Type B pancreatic cell (in vitro differentiated cells): ENCODE data around the gene BSCL2. TPM values are rescaled to one million over a fixed set of nuclear protein-coding genes. Genes with fewer than 3 reads are reported as not detected.

Source experiments
- DNase-seq: peaks from one replicate; pipeline ENCODE4 v3.0.0; 2021; ENCODE audit warnings: mixed read lengths; ENCODE audit not compliant: unreplicated experiment; ENCODE audit errors: extremely low spot score
- H3K27ac Mint-ChIP-seq: 2 replicates; pipeline ENCODE4 v1.8.0; 2021; ENCODE audit warnings: mild to moderate bottlenecking, mixed read lengths
- H3K27me3 Mint-ChIP-seq: 2 replicates; pipeline ENCODE4 v1.8.0; 2021; ENCODE audit warnings: mixed read lengths
- H3K36me3 Mint-ChIP-seq: 2 replicates; pipeline ENCODE4 v1.8.0; 2021; ENCODE audit warnings: mixed read lengths
- H3K4me1 Mint-ChIP-seq: one replicate; pipeline ENCODE4 v1.8.0; 2021; ENCODE audit warnings: mixed read lengths; ENCODE audit not compliant: unreplicated experiment
- H3K4me3 Mint-ChIP-seq: 2 replicates; pipeline ENCODE4 v1.8.0; 2021; ENCODE audit warnings: mild to moderate bottlenecking, mixed read lengths
- H3K9me3 Mint-ChIP-seq: 2 replicates; pipeline ENCODE4 v1.8.0; 2021; ENCODE audit warnings: mixed read lengths
- CTCF ChIP-seq: fragments of 200-600 bp; sonication (generic); conservative IDR thresholded peaks from 2 replicates; pipeline ENCODE4 v1.5.0; 2021; ENCODE audit warnings: antibody characterized with exemption, mild to moderate bottlenecking
- total RNA-seq: library from RNA; stranded (reverse); gene quantifications from 2 replicates; pipeline ENCODE4 v1.2.1, GENCODE V29; 2021; ENCODE audit warnings: low replicate concordance

The BSCL2 gene
- total RNA-seq, 1 donor from 2014 or later = 94.6 TPM

- Mint-ChIP-seq H3K4me1 (peaks cover 28% of the 10 kb centered on the region), H3K27me3 (no peaks in the 10 kb centered on the region), H3K9me3 (no peaks in the 10 kb centered on the region), H3K27ac (peak overlapping the region; percentile 95), H3K36me3 (peaks cover 14% of the 10 kb centered on the region), H3K4me3 (peak overlapping the region; percentile 100)
- TF ChIP-seq CTCF = no peak
- no peak for DNase-seq
Measured at GRCh38 chr11:62673196-62673525, 34.1 kb downstream of the BSCL2 start.

GRCh38 chr11:62671608-62672389 is 35.4 kb downstream of the BSCL2 start, which contains the start of the genes LBHD1 and UQCC3:
TSS of gene LBHD1 (minus strand) at chr11:62672267. CDS start at chr11:62670031, 2,236 bp downstream.
TSS of gene UQCC3 (plus strand) at chr11:62671673. CDS start at chr11:62671746, 73 bp downstream.
- Mint-ChIP-seq H3K27ac (peak within 1 kb of the TSS; percentile 95), H3K27me3 (no peaks in the 10 kb centered on the region), H3K9me3 (no peaks in the 10 kb centered on the region), H3K36me3 (peaks cover 9% of the 10 kb centered on the region), H3K4me3 (peak within 1 kb of the TSS; percentile 100), H3K4me1 (peaks cover 22% of the 10 kb centered on the region)
- TF ChIP-seq CTCF = no peak
- no peak for DNase-seq

- peaks cover 9% of the 10 kb centered on the region for H3K36me3 Mint-ChIP-seq
- no peak for TF ChIP-seq CTCF
- H3K4me3 Mint-ChIP-seq = peak overlapping the region; percentile 100
- no peaks in the 10 kb centered on the region for H3K9me3 Mint-ChIP-seq
- H3K4me1 Mint-ChIP-seq = peaks cover 24% of the 10 kb centered on the region
- peak overlapping the region; percentile 95 for H3K27ac Mint-ChIP-seq
- no peaks in the 10 kb centered on the region for H3K27me3 Mint-ChIP-seq
- DNase-seq = no peak
Measured at GRCh38 chr11:62671236-62671607, 36.0 kb downstream of the BSCL2 start.

GRCh38 chr11:62669420-62670161 is 37.6 kb downstream of the BSCL2 start:
- Mint-ChIP-seq H3K36me3 (peaks cover 7% of the 10 kb centered on the region), H3K27ac (peak overlapping the region; percentile 54), H3K9me3 (no peaks in the 10 kb centered on the region)

GRCh38 chr11:62667460-62667859 is 39.8 kb downstream of the BSCL2 start:
- H3K36me3 Mint-ChIP-seq = peaks cover 9% of the 10 kb centered on the region
- H3K27me3 Mint-ChIP-seq = no peaks in the 10 kb centered on the region
- no peaks in the 10 kb centered on the region for H3K9me3 Mint-ChIP-seq
- TF ChIP-seq CTCF = no peak
- H3K27ac Mint-ChIP-seq = peak overlapping the region; percentile 49
- H3K4me1 Mint-ChIP-seq = peaks cover 24% of the 10 kb centered on the region
- H3K4me3 Mint-ChIP-seq = peak overlapping the region; percentile 98
- no peak for DNase-seq

More at GRCh38 chr11:62669420-62670161, 37.6 kb downstream of the BSCL2 start:
- DNase-seq = no peak
- Mint-ChIP-seq H3K4me3 (peak overlapping the region; percentile 100), H3K27me3 (no peaks in the 10 kb centered on the region), H3K4me1 (peaks cover 24% of the 10 kb centered on the region)
- TF ChIP-seq CTCF = no peak
